Psoas muscle (tissue), 8 donors: ENCODE results near the gene ELOVL6. TPM values are rescaled to one million over a fixed set of nuclear protein-coding genes. Genes with fewer than 3 reads are reported as not detected.

Experiments
- ATAC-seq, 4 donors: fragments of 200-7000 bp; cut with Tn5 transposase; one replicate each; pipeline ENCODE4 v1.9.1; 2020; ENCODE audit warnings: moderate library complexity in 3 of 4, mild to moderate bottlenecking in 2 of 4
- DNase-seq, 2 donors: peaks; one replicate each; pipeline ENCODE4 v3.0.0-alpha.2; 2020
- H3K27ac ChIP-seq: fragments of 200-600 bp; one replicate; pipeline ENCODE4 v1.8.0; 2022
- H3K27me3 ChIP-seq, 3 donors: fragments of 200-600 bp in 1 of 3; one replicate each; pipeline versions ENCODE4 v1.6.1 to v1.8.0; 2013 to 2022; ENCODE audit warnings: low read length in 2 of 3, mild to moderate bottlenecking in 2 of 3, moderate library complexity in 1 of 3; ENCODE audit not compliant: insufficient read depth in 3 of 3
- H3K36me3 ChIP-seq, 2 donors: fragments of 200-600 bp in 1 of 2; one replicate each; pipeline versions ENCODE4 v1.6.1 to v1.8.0; 2013 to 2022; ENCODE audit warnings: low read depth in 1 of 2, mild to moderate bottlenecking in 1 of 2, moderate library complexity in 1 of 2; ENCODE audit not compliant: insufficient read depth in 1 of 2
- H3K4me1 ChIP-seq: fragments of 200-600 bp; one replicate; pipeline ENCODE4 v1.8.0; 2022
- H3K4me3 ChIP-seq: fragments of 200-600 bp; one replicate; pipeline ENCODE4 v1.8.0; 2022; ENCODE audit warnings: mild to moderate bottlenecking
- H3K9me3 ChIP-seq: fragments of 200-600 bp; one replicate; pipeline ENCODE4 v1.8.0; 2022
- CTCF ChIP-seq: fragments of 200-600 bp; IDR thresholded peaks from one replicate; pipeline ENCODE4 v1.8.0; 2022; ENCODE audit warnings: antibody characterized with exemption
- WGBS, 3 donors: extraction: QIAGEN DNeasy Blood & Tissue Kit; methylation state at CpG; one replicate each; pipeline versions ENCODE4 v1.1.6 to v1.1.7; 2013; 5-methylcytosine and 5-hydroxymethylcytosine counted together
- intact Hi-C, 2 donors: fragments of 100-400 bp; cut with DNase I; formaldehyde crosslinking; loops; one replicate each; pipeline versions ENCODE4 v1.11.0 to v1.14.2; 2022
- polyA plus RNA-seq, 3 donors: library from polyadenylated mRNA; stranded (reverse); fragments of 200-250 nt; gene quantifications; one replicate each; pipeline ENCODE4 v1.2.3, GENCODE V29; 2013
- total RNA-seq, 4 donors: library from RNA; stranded (reverse); fragmentation: NEBNext Ultra II Directional in 2 of 4; extraction: Animal tissue kit (Norgen Biotek cat#: 25700) in 2 of 4; gene quantifications; one replicate each; pipeline versions ENCODE4 v1.2.1 to v1.2.4, GENCODE V29; 2021 to 2023
- donor health status: healthy with polysubstance abuse.
- donor health status: DM: no; HTN: no; CAD: no; lungs with moderate emphysema.
- donor health status: Bipolar disorder and iron deficiency.
- donor health status: healthy.
- donor health status: DM: yes; HTN: yes; CAD: no.
- donor health status: DM: no; HTN: no; CAD: no.
- donor health status: DM: no; HTN: no; CAD: no.
- donor health status: DM: yes; HTN: yes; CAD: no.

The ELOVL6 gene
- total and polyA plus RNA-seq, 7 donors, result 0.35 to 4.5 (median 0.99) TPM

GRCh38 chr4:110139815-110140214 lies 58.6 kb downstream of the ELOVL6 start:
- intact Hi-C loops, result no loop called here
- H3K27me3 ChIP-seq, result no peaks in the 10 kb centered on the region
- H3K4me1 ChIP-seq, result no peaks in the 10 kb centered on the region
- no peaks in the 10 kb centered on the region for H3K9me3 ChIP-seq
- no peak for TF ChIP-seq CTCF
- no peak overlapping the region for H3K27ac ChIP-seq
- no peaks in the 10 kb centered on the region for H3K36me3 ChIP-seq
- 66 to 72% (median 67%) methylated on average over 3 of the region's 3 CpGs for WGBS, 3 donors
- DNase-seq, result no peak
- no peak overlapping the region for H3K4me3 ChIP-seq
- no peak for ATAC-seq

GRCh38 chr4:110139111-110139510 lies 59.3 kb downstream of the ELOVL6 start:
- no peaks in the 10 kb centered on the region for H3K36me3 ChIP-seq
- no peaks in the 10 kb centered on the region for H3K4me1 ChIP-seq
- no peak overlapping the region for H3K4me3 ChIP-seq
- no peaks in the 10 kb centered on the region for H3K27me3 ChIP-seq
- TF ChIP-seq CTCF, result no peak
- no peaks in the 10 kb centered on the region for H3K9me3 ChIP-seq
- ATAC-seq (no peak), DNase-seq (no peak)
- 42 to 62% (median 57%) methylated on average over 3 of the region's 3 CpGs for WGBS, 3 donors
- H3K27ac ChIP-seq, result no peak overlapping the region
- intact Hi-C loops, result no loop called here

- H3K9me3 ChIP-seq, result no peaks in the 10 kb centered on the region
- intact Hi-C loops, result no loop called here
- no peak for ATAC-seq
- no peak overlapping the region for H3K27ac ChIP-seq
- no peak for DNase-seq
- no peaks in the 10 kb centered on the region for H3K27me3 ChIP-seq
- H3K36me3 ChIP-seq, result no peaks in the 10 kb centered on the region
- TF ChIP-seq CTCF, result no peak
- no peak overlapping the region for H3K4me3 ChIP-seq
- 75 to 86% (median 79%) methylated on average over 1 of the region's 1 CpG for WGBS, 3 donors
- no peaks in the 10 kb centered on the region for H3K4me1 ChIP-seq
Measured at GRCh38 chr4:110138551-110138950, 59.9 kb downstream of the ELOVL6 start.

- ATAC-seq (no peak), DNase-seq (no peak)
- no peaks in the 10 kb centered on the region for H3K4me1 ChIP-seq
- no peak overlapping the region for H3K27ac ChIP-seq
- 26 to 33% (median 28%) methylated on average over 1 of the region's 1 CpG for WGBS, 3 donors
- intact Hi-C loops, result no loop called here
- no peaks in the 10 kb centered on the region for H3K9me3 ChIP-seq
- no peaks in the 10 kb centered on the region for H3K27me3 ChIP-seq
- H3K36me3 ChIP-seq, result no peaks in the 10 kb centered on the region
- no peak overlapping the region for H3K4me3 ChIP-seq
- TF ChIP-seq CTCF, result no peak
Measured at GRCh38 chr4:110137829-110138228, 60.6 kb downstream of the ELOVL6 start.

- Histone ChIP-seq H3K9me3 (no peaks in the 10 kb centered on the region), H3K27ac (no peak overlapping the region), H3K27me3 (no peaks in the 10 kb centered on the region), H3K4me1 (no peaks in the 10 kb centered on the region), H3K4me3 (no peak overlapping the region), H3K36me3 (no peaks in the 10 kb centered on the region)
- no peak for ATAC-seq
- TF ChIP-seq CTCF, result no peak
- no peak for DNase-seq
- 75 to 83% (median 79%) methylated on average over 1 of the region's 1 CpG for WGBS, 3 donors
- intact Hi-C loops, result no loop called here
Measured at GRCh38 chr4:110135523-110135922, 62.9 kb downstream of the ELOVL6 start.
